GM12891 (cell line): ENCODE measurements around the gene TTLL6.

Experiments
- PAX5 ChIP-seq: IDR thresholded peaks from 2 replicates; pipeline ENCODE4 v1.6.1; 2011; ENCODE audit warnings: low read length, moderate library complexity, mild to moderate bottlenecking; ENCODE audit not compliant: insufficient read depth, severe bottlenecking
- POLR2A ChIP-seq: IDR thresholded peaks from 2 replicates; pipeline ENCODE4 v1.6.1; 2011; ENCODE audit warnings: low read depth, low read length, control low read depth
- POLR2AphosphoS5 ChIP-seq: IDR thresholded peaks from 2 replicates; pipeline ENCODE4 v1.6.1; 2011; ENCODE audit warnings: low read depth, low read length, control low read depth
- POU2F2 ChIP-seq: IDR thresholded peaks from 2 replicates; pipeline ENCODE4 v1.6.1; 2011; ENCODE audit warnings: low read depth, mild to moderate bottlenecking, control low read depth, low read length, moderate library complexity
- SPI1 ChIP-seq: IDR thresholded peaks from 2 replicates; pipeline ENCODE4 v1.6.1; 2011; ENCODE audit warnings: low read depth, low read length, control low read depth
- TAF1 ChIP-seq: IDR thresholded peaks from 2 replicates; pipeline ENCODE4 v1.6.1; 2011; ENCODE audit warnings: low read depth, low read length, control low read depth

DNA sequence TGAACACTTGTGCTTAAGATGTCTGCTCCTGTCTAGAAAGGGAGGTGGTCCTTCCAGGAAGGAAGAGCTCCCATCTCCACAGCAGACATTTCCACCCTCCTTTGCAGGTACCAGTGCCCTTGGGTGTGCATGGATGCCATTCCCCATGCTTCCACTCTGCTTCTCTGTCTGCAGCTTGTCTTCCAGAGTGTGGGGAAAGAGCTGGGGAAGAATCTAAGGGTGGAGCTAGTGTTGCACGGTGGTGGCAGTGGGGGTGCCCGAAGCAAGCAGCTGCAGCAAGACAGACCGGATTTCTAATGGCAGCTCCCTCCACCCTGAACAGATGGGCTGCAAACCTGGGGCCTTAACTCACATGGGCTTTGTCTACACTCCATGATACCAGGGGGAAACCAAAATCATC, 65.9 kb downstream of the TTLL6 start:
- TF ChIP-seq POU2F2 (no peak), POLR2AphosphoS5 (no peak), POLR2A (no peak), TAF1 (no peak), SPI1 (no peak), PAX5 (no peak)
